SH-SY5Y (cell line): ENCODE results near the gene WDFY4.

Experiments
- GATA2 ChIP-seq: IDR thresholded peaks from 2 replicates; pipeline ENCODE4 v1.6.1; 2011; ENCODE audit warnings: mild to moderate bottlenecking, low read depth, low read length
- GATA3 ChIP-seq: IDR thresholded peaks from 2 replicates; pipeline ENCODE4 v1.6.1; 2011; ENCODE audit warnings: low read depth, mild to moderate bottlenecking, low read length, moderate library complexity

DNA sequence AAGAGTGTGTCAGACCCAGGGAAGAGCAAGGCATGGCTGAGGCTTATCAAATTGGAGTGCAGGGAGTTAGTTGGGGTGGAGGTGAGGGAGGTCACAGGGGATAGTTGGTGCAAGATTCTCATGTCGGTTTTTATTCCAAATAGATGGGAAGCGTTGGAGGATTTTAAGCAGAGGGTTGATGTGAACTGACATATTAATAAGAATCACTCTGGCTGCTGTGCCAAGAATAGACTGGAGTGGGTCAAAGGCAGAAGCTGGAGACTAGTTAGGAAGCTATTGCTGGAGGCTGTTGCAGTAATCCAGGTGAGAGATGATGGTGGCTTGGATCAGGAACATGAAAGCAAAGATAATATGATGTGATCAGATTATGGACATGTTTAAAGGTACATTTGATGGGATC lies 218.5 kb downstream of the WDFY4 start:
- TF ChIP-seq GATA2: no peak
- no peak for TF ChIP-seq GATA3
